HG03025 (cell line): ENCODE data around the gene LSM14B.

ENCODE experiments used
- ATAC-seq: cut with Tn5 transposase; IDR thresholded peaks from one replicate; pipeline ENCODE4 v1.9.1; 2021; ENCODE audit warnings: mild to moderate bottlenecking, moderate library complexity; ENCODE audit not compliant: unreplicated experiment, low FRiP score

The LSM14B gene

GRCh38 chr20:62131560-62132320, 9.5 kb downstream of the LSM14B start:
- no peak for ATAC-seq

- ATAC-seq = no peak
Observed at GRCh38 chr20:62132421-62132820, 10.1 kb downstream of the LSM14B start.

- no peak for ATAC-seq
Observed at GRCh38 chr20:62133051-62133845, 11.0 kb downstream of the LSM14B start.

- no peak for ATAC-seq
Observed at GRCh38 chr20:62133864-62134263, 11.6 kb downstream of the LSM14B start.

GRCh38 chr20:62134735-62135231, 12.5 kb downstream of the LSM14B start:
- no peak for ATAC-seq

- ATAC-seq = no peak
Observed at GRCh38 chr20:62135573-62136266, 13.4 kb downstream of the LSM14B start.

GRCh38 chr20:62136283-62137091, 14.2 kb downstream of the LSM14B start:
- ATAC-seq = no peak

GRCh38 chr20:62137092-62137384, 14.8 kb downstream of the LSM14B start:
- no peak for ATAC-seq

- ATAC-seq = no peak
Observed at GRCh38 chr20:62137478-62138203, 15.4 kb downstream of the LSM14B start.

- no peak for ATAC-seq
Observed at GRCh38 chr20:62138204-62138543, 15.9 kb downstream of the LSM14B start.

GRCh38 chr20:62138912-62139311, 16.6 kb downstream of the LSM14B start:
- no peak for ATAC-seq

GRCh38 chr20:62139636-62140035, 17.4 kb downstream of the LSM14B start:
- ATAC-seq = no peak

- no peak for ATAC-seq
Observed at GRCh38 chr20:62141043-62141396, 18.7 kb downstream of the LSM14B start.

GRCh38 chr20:62141397-62142251, 19.3 kb downstream of the LSM14B start:
- ATAC-seq = no peak

- peak; percentile 22 for ATAC-seq
Observed at GRCh38 chr20:62142252-62143080, 20.2 kb downstream of the LSM14B start.

GRCh38 chr20:62143081-62143956, 21.0 kb downstream of the LSM14B start, which contains the start of the genes PSMA7 and SS18L1:
TSS of gene PSMA7 (minus strand) at chr20:62143394. CDS start at chr20:62143303, 91 bp downstream.
TSS of gene SS18L1 (plus strand) at chr20:62143769. CDS start at chr20:62143821, 52 bp downstream.
- peak; percentile 68 for ATAC-seq
